Astrocyte (in vitro differentiated cells and primary cell): ENCODE measurements around the gene DLK1. TPM values are rescaled to one million over a fixed set of nuclear protein-coding genes. Genes with fewer than 3 reads are reported as not detected.

Source experiments
- DNase-seq: peaks from one replicate; pipeline ENCODE4 v3.0.0-alpha.2; 2010; ENCODE audit warnings: low read depth
- FAIRE-seq: peaks from 2 replicates; lab custom pipeline; 2011; peaks lifted over from hg19 to GRCh38; lab: Jason Lieb, UNC
- H2AFZ ChIP-seq: 2 replicates; pipeline ENCODE4 v1.6.0; 2012; ENCODE audit warnings: low read depth, low read length, inconsistent platforms
- H3K27ac ChIP-seq: 2 replicates; pipeline ENCODE4 v1.5.1; 2011; ENCODE audit warnings: low read depth, low read length, inconsistent platforms
- H3K27me3 ChIP-seq: 2 replicates; pipeline ENCODE4 v1.6.0; 2011; ENCODE audit warnings: low read length, inconsistent platforms; ENCODE audit not compliant: insufficient read depth
- H3K36me3 ChIP-seq: 2 replicates; pipeline ENCODE4 v1.5.1; 2011; ENCODE audit warnings: low read length, inconsistent platforms; ENCODE audit not compliant: insufficient read depth
- H3K4me1 ChIP-seq: 2 replicates; pipeline ENCODE4 v1.5.1; 2011; ENCODE audit warnings: low read length, inconsistent platforms; ENCODE audit not compliant: insufficient read depth
- H3K4me2 ChIP-seq: 2 replicates; pipeline ENCODE4 v1.6.0; 2012; ENCODE audit warnings: low read length, inconsistent platforms
- H3K4me3 ChIP-seq: 2 replicates; pipeline ENCODE4 v1.5.1; 2011; ENCODE audit warnings: low read depth, mild to moderate bottlenecking, low read length, inconsistent platforms; ENCODE audit not compliant: insufficient read depth
- H3K79me2 ChIP-seq: 2 replicates; pipeline ENCODE4 v1.6.0; 2012; ENCODE audit warnings: mild to moderate bottlenecking, low read length, inconsistent platforms; ENCODE audit not compliant: insufficient read depth
- H3K9ac ChIP-seq: 2 replicates; pipeline ENCODE4 v1.6.0; 2012; ENCODE audit warnings: mild to moderate bottlenecking, low read length, inconsistent platforms
- H3K9me3 ChIP-seq: 2 replicates; pipeline ENCODE4 v1.5.1; 2012; ENCODE audit warnings: low read depth, mild to moderate bottlenecking, low read length, inconsistent platforms; ENCODE audit not compliant: insufficient read depth
- H4K20me1 ChIP-seq: 2 replicates; pipeline ENCODE4 v1.6.0; 2012; ENCODE audit warnings: low read length, inconsistent platforms; ENCODE audit not compliant: insufficient read depth
- H3K27ac Mint-ChIP-seq: one replicate; pipeline ENCODE4 v1.8.0; 2021; ENCODE audit warnings: mild to moderate bottlenecking, mixed read lengths; ENCODE audit not compliant: unreplicated experiment
- H3K27me3 Mint-ChIP-seq: one replicate; pipeline ENCODE4 v1.8.0; 2021; ENCODE audit warnings: low read depth, mixed read lengths; ENCODE audit not compliant: unreplicated experiment
- H3K36me3 Mint-ChIP-seq: one replicate; pipeline ENCODE4 v1.8.0; 2021; ENCODE audit warnings: low read depth, mixed read lengths; ENCODE audit not compliant: unreplicated experiment
- H3K4me1 Mint-ChIP-seq: one replicate; pipeline ENCODE4 v1.8.0; 2021; ENCODE audit warnings: low read depth, mixed read lengths; ENCODE audit not compliant: unreplicated experiment
- H3K4me3 Mint-ChIP-seq: one replicate; pipeline ENCODE4 v1.8.0; 2021; ENCODE audit warnings: mild to moderate bottlenecking, moderate library complexity, mixed read lengths; ENCODE audit not compliant: unreplicated experiment
- H3K9me3 Mint-ChIP-seq: one replicate; pipeline ENCODE4 v1.8.0; 2021; ENCODE audit warnings: mild to moderate bottlenecking, mixed read lengths; ENCODE audit not compliant: unreplicated experiment
- EZH2 ChIP-seq: IDR thresholded peaks from 2 replicates; pipeline ENCODE4 v1.6.1; 2012; ENCODE audit warnings: mild to moderate bottlenecking, low read length, inconsistent platforms; ENCODE audit not compliant: insufficient read depth
- total RNA-seq: library from RNA; stranded (reverse); gene quantifications from 2 replicates; pipeline ENCODE4 v1.2.1, GENCODE V29; 2021
- TF ChIP-seq, protein P1 (sequence below): IDR thresholded peaks from 2 replicates; pipeline ENCODE4 v1.5.1; 2011; ENCODE audit warnings: low read depth, mild to moderate bottlenecking, inconsistent platforms, low read length, moderate library complexity; ENCODE audit not compliant: insufficient read depth

The DLK1 gene
- total RNA-seq, 1 donor from 2014 or later, result 2.7 TPM

DNA sequence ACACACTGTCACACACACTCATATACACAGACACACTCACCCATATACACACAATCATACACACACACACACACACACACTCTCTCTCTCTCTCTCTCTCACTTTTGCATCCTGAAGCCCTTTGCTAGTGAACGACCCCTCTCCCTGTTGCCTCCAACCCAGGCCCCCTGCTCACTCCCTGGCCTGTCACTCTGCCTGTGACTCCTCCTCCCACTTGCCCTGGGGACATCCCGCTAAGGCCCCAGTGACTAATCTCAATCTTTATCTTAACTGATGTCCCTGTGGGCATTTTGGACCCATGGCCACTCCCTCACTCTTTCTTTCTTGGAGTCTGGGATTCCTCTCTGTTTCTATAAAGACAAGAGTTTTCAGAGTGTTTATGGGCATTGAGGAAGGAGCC lies 10.9 kb upstream of the DLK1 start:
- no peaks in the 10 kb centered on the region for H3K4me1 Mint-ChIP-seq

DNA sequence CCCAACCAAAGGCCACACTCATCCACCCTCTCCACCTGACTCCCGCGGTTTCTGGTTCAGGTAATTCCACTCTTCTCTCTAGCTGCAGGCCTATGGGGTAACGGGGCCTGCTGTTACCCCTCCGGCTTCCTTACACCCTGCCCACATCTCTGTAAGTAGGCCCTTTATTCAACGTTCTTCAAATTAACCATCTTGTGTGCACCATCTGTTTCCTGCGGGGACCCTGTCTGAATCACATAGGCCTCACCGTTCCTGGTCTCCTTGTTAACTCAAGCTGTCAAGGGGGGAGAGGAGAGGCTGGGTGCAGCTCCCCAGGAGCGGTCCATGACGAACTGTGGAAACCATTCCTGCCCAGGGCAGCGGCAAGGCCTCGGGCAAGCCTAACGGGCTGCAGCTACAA lies 9.3 kb upstream of the DLK1 start:
- TF ChIP-seq EZH2, result no peak
- TF ChIP-seq, protein P1, sequence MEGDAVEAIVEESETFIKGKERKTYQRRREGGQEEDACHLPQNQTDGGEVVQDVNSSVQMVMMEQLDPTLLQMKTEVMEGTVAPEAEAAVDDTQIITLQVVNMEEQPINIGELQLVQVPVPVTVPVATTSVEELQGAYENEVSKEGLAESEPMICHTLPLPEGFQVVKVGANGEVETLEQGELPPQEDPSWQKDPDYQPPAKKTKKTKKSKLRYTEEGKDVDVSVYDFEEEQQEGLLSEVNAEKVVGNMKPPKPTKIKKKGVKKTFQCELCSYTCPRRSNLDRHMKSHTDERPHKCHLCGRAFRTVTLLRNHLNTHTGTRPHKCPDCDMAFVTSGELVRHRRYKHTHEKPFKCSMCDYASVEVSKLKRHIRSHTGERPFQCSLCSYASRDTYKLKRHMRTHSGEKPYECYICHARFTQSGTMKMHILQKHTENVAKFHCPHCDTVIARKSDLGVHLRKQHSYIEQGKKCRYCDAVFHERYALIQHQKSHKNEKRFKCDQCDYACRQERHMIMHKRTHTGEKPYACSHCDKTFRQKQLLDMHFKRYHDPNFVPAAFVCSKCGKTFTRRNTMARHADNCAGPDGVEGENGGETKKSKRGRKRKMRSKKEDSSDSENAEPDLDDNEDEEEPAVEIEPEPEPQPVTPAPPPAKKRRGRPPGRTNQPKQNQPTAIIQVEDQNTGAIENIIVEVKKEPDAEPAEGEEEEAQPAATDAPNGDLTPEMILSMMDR, result no peak
- no peaks in the 10 kb centered on the region for H3K36me3 Mint-ChIP-seq
- H3K4me1 ChIP-seq, result no peaks in the 10 kb centered on the region
- H3K4me3 ChIP-seq, result no peak overlapping the region
- H3K9me3 ChIP-seq, result no peaks in the 10 kb centered on the region
- H3K36me3 ChIP-seq, result no peaks in the 10 kb centered on the region
- peaks cover 63% of the 10 kb centered on the region for H3K27me3 Mint-ChIP-seq
- no peak overlapping the region for H3K9ac ChIP-seq
- H3K9me3 Mint-ChIP-seq, result peaks cover 9% of the 10 kb centered on the region
- no peaks in the 10 kb centered on the region for H3K79me2 ChIP-seq
- H3K4me1 Mint-ChIP-seq, result no peaks in the 10 kb centered on the region
- no peak overlapping the region for H2AFZ ChIP-seq
- peaks cover 21% of the 10 kb centered on the region for H3K27me3 ChIP-seq
- H3K4me3 Mint-ChIP-seq, result no peak overlapping the region
- no peak overlapping the region for H3K27ac Mint-ChIP-seq
- no peak overlapping the region for H3K4me2 ChIP-seq
- H3K27ac ChIP-seq, result no peak overlapping the region
- H4K20me1 ChIP-seq, result no peaks in the 10 kb centered on the region
- DNase-seq (no peak), FAIRE-seq (no peak)

More for the DNA sequence above, 10.9 kb upstream of the DLK1 start:
- Mint-ChIP-seq H3K27me3 (peaks cover 60% of the 10 kb centered on the region), H3K4me3 (no peak overlapping the region), H3K27ac (no peak overlapping the region), H3K9me3 (peaks cover 9% of the 10 kb centered on the region), H3K36me3 (no peaks in the 10 kb centered on the region)
- peaks cover 15% of the 10 kb centered on the region for H3K27me3 ChIP-seq
- no peaks in the 10 kb centered on the region for H3K36me3 ChIP-seq
- H3K9me3 ChIP-seq, result no peaks in the 10 kb centered on the region
- H3K4me3 ChIP-seq, result no peak overlapping the region
- no peak overlapping the region for H3K27ac ChIP-seq
- no peak for FAIRE-seq
- H3K9ac ChIP-seq, result no peak overlapping the region
- no peaks in the 10 kb centered on the region for H4K20me1 ChIP-seq
- no peaks in the 10 kb centered on the region for H3K79me2 ChIP-seq
- no peaks in the 10 kb centered on the region for H3K4me1 ChIP-seq
- H3K4me2 ChIP-seq, result no peak overlapping the region
- no peak for DNase-seq
- no peak overlapping the region for H2AFZ ChIP-seq
- no peak for TF ChIP-seq EZH2
- TF ChIP-seq, protein P1, result no peak

DNA sequence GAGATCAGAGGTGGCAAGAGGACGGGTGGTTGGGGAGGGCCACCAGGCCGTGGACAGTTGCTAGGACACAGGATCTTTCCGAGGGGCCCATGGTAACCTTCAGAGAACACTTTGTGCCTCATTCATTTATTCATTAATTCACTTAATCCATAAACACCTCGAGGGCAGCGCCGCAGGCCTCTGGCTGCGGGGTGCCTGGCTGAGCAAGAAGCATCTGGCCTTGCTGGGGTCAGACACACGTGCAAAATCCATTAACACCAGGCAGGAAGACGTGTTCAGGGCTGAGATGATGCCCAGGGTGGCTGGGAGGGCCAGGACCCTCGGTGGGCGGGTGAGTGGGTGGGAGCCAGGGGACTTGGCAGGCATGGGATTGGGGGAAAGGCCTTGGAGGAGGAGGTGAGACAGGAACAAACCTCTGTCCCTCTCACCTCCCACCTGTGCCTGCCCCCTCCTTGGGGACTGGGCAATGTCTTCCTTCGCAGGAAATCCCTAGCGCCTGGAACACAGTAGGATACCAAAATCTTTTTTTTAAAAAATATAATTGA lies 6.6 kb upstream of the DLK1 start:
- Histone ChIP-seq H2AFZ (no peak overlapping the region), H3K79me2 (no peaks in the 10 kb centered on the region), H3K4me3 (no peak overlapping the region), H4K20me1 (no peaks in the 10 kb centered on the region), H3K4me2 (no peak overlapping the region), H3K36me3 (no peaks in the 10 kb centered on the region), H3K9me3 (no peaks in the 10 kb centered on the region), H3K27ac (no peak overlapping the region), H3K9ac (no peak overlapping the region), H3K4me1 (no peaks in the 10 kb centered on the region), H3K27me3 (peaks cover 36% of the 10 kb centered on the region)
- TF ChIP-seq, protein P1, result no peak
- TF ChIP-seq EZH2, result no peak
- Mint-ChIP-seq H3K27ac (no peak overlapping the region), H3K4me1 (no peaks in the 10 kb centered on the region), H3K9me3 (peaks cover 9% of the 10 kb centered on the region), H3K4me3 (no peak overlapping the region), H3K27me3 (peaks cover 73% of the 10 kb centered on the region), H3K36me3 (no peaks in the 10 kb centered on the region)
- DNase-seq (no peak), FAIRE-seq (no peak)
